Measurements from ENCODE around the gene BLOC1S2. TPM values are rescaled to one million over a fixed set of nuclear protein-coding genes. Genes with fewer than 3 reads are reported as not detected.

Gene BLOC1S2
- total RNA-seq, 1 experiment from 2014 or later: 69.8 TPM

- Mint-ChIP-seq H3K27me3 (ENCODE audit: low read depth) (no peaks in the 10 kb centered on the region), H3K9me3 (no peaks in the 10 kb centered on the region), H3K27ac (no peak overlapping the region; a peak in 1 of 7 replicates), H3K4me1 (no peaks in the 10 kb centered on the region), H3K36me3 (ENCODE audit: insufficient read depth in 1 of 3, low read depth in 3 of 3) (peaks cover 27 to 67% (median 53%) of the 10 kb centered on the region in 3 experiments; a peak in 5 of 7 replicates), H3K4me3 (no peak overlapping the region)
- H3K79me2 ChIP-seq (ENCODE audit: insufficient read depth, low read length): no peaks in the 10 kb centered on the region
- H3T11ph ChIP-seq (ENCODE audit: low read length): no peak overlapping the region
- no peak overlapping the region for H3K56ac ChIP-seq (ENCODE audit: insufficient read length, low read depth, low read length)
- H3K23ac ChIP-seq (ENCODE audit: insufficient read length, low read depth, low read length): no peak overlapping the region
- no peak overlapping the region for H2BK15ac ChIP-seq (ENCODE audit: low read depth, low read length)
- no peak overlapping the region for H2AK5ac ChIP-seq (ENCODE audit: insufficient read length, low read length)
- H3K23me2 ChIP-seq (ENCODE audit: insufficient read length, low read depth, low read length, poor library complexity, severe bottlenecking): no peaks in the 10 kb centered on the region
- H2BK12ac ChIP-seq (ENCODE audit: insufficient read length, low read depth, low read length): no peak overlapping the region
- H4K91ac ChIP-seq (ENCODE audit: insufficient read length, low read depth, low read length): no peak overlapping the region
- no peak overlapping the region for H3K4ac ChIP-seq (ENCODE audit: low read depth, low read length)
- no peaks in the 10 kb centered on the region for H4K20me1 ChIP-seq (ENCODE audit: control insufficient read depth, insufficient read depth, insufficient read length)
- no peak overlapping the region for H3K4me2 ChIP-seq (ENCODE audit: insufficient read depth, insufficient read length, low read length)
- H3K18ac ChIP-seq (ENCODE audit: insufficient read length, low read depth, low read length): no peak overlapping the region
- no peak for DNase-seq
- no peaks in the 10 kb centered on the region for H3K27me3 ChIP-seq (ENCODE audit: insufficient read depth, low read length)
- no peak overlapping the region for H2BK5ac ChIP-seq (ENCODE audit: insufficient read length, low read length)
- no peak overlapping the region for H4K5ac ChIP-seq (ENCODE audit: insufficient read length, low read depth, low read length)
- no peak overlapping the region for H4K8ac ChIP-seq (replicated peaks; ENCODE audit: insufficient read length, low read depth, low read length)
- H3K79me1 ChIP-seq (ENCODE audit: insufficient read depth, low read depth, low read length, poor library complexity, severe bottlenecking): no peaks in the 10 kb centered on the region
- no peak overlapping the region for H2BK120ac ChIP-seq (ENCODE audit: low read depth, low read length, poor library complexity, severe bottlenecking)
- no peaks in the 10 kb centered on the region for H3K4me1 ChIP-seq (ENCODE audit: insufficient read depth, low read length)
- no peak overlapping the region for H2AFZ ChIP-seq (ENCODE audit: low read length)
- H2BK20ac ChIP-seq (ENCODE audit: low read depth, low read length, poor library complexity, severe bottlenecking): no peak overlapping the region
- TF ChIP-seq CTCF (conservative IDR thresholded peaks at IDR 0.05): no peak
- H3K9ac ChIP-seq (ENCODE audit: extremely low read depth, insufficient read length, low read length): no peak overlapping the region
- H3K9me3 ChIP-seq (ENCODE audit: control insufficient read depth, low read depth, low read length): no peaks in the 10 kb centered on the region
- WGBS (ENCODE audit: extremely low coverage, insufficient read length, low lambda C conversion rate): no CpG with 5 or more reads among the region's 7 CpGs
- H3K14ac ChIP-seq (ENCODE audit: insufficient read depth, low read length): no peak overlapping the region
- no peak overlapping the region for H3K27ac ChIP-seq (ENCODE audit: insufficient read length, low read depth, low read length)
Observed at GRCh38 chr10:100248820-100249219, 37.7 kb downstream of the BLOC1S2 start.

Data from H9 (cell line).